ENCODE measurements around the gene ROCK1. TPM values are rescaled to one million over a fixed set of nuclear protein-coding genes. Genes with fewer than 3 reads are reported as not detected.

The ROCK1 gene
- total and polyA plus RNA-seq, 11 donors: 14.1 to 46.2 (median 33.9) TPM

DNA sequence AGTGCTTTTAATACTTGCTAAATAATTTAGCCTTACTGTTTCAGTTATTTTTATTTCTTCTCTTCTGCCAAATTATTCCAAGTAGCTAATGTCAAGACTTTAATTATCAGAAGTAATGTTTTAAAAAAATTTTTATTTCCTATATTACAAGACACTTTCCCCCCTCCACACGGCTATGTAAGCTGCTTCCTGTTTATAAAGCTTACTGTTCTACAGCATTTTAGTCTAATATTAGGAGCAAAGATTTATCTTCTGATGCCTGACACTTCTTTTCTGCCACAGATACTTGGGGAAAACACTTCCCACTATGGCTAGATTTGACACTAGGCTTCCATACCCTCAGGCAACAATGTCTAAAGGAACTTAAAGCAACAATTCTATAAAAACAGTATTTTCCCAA is 62.3 kb downstream of the ROCK1 start:
- Histone ChIP-seq H3K36me3 (peaks cover 0 to 27% (median 10%) of the 10 kb centered on the region in 9 donors), H3K27ac (peak overlapping the region in 4 of 12 donors; percentile 2 to 18 (median 10)), H3K27me3 (no peaks in the 10 kb centered on the region), H3K4me3 (no peak overlapping the region), H3K4me1 (peaks cover 0 to 49% (median 39%) of the 10 kb centered on the region in 12 donors), H3K9me3 (no peaks in the 10 kb centered on the region)
- DNase-seq (no peak), ATAC-seq (no peak)
- 21 to 42% (median 41%) methylated on average over 1 of the region's 1 CpG for WGBS, 4 donors
- intact Hi-C loops (cut with DNase I): no loop called here
- TF ChIP-seq POLR2A (IDR thresholded peaks at IDR 0.05): no peak
- TF ChIP-seq, protein P1, sequence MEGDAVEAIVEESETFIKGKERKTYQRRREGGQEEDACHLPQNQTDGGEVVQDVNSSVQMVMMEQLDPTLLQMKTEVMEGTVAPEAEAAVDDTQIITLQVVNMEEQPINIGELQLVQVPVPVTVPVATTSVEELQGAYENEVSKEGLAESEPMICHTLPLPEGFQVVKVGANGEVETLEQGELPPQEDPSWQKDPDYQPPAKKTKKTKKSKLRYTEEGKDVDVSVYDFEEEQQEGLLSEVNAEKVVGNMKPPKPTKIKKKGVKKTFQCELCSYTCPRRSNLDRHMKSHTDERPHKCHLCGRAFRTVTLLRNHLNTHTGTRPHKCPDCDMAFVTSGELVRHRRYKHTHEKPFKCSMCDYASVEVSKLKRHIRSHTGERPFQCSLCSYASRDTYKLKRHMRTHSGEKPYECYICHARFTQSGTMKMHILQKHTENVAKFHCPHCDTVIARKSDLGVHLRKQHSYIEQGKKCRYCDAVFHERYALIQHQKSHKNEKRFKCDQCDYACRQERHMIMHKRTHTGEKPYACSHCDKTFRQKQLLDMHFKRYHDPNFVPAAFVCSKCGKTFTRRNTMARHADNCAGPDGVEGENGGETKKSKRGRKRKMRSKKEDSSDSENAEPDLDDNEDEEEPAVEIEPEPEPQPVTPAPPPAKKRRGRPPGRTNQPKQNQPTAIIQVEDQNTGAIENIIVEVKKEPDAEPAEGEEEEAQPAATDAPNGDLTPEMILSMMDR (IDR thresholded peaks at IDR 0.05): no peak

DNA sequence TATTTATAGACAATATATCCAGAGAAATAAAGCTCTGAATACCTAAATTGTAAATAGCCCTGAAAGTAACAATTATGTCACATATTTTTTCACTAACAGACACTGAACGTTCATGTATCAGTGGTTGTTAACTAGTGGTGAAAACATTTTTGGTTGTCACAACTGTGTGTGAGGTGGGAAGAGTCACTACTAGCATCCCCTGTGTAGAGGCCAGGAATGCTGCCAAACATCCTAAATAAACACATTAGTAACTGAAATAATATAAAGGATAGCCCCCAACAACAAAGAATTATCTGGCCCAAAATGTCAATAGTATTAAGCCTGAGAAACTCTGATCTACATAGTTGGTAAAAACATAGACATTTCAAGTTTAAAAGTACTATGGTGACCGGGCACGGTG is 64.5 kb downstream of the ROCK1 start:
- Histone ChIP-seq H3K9me3 (no peaks in the 10 kb centered on the region), H3K4me3 (no peak overlapping the region), H3K27me3 (no peaks in the 10 kb centered on the region), H3K36me3 (peaks cover 0 to 49% (median 22%) of the 10 kb centered on the region in 9 donors), H3K4me1 (peaks cover 0 to 43% (median 23%) of the 10 kb centered on the region in 12 donors), H3K27ac (no peak overlapping the region)
- WGBS, 4 donors: 82 to 87% (median 84%) methylated on average over 3 of the region's 3 CpGs
- TF ChIP-seq POLR2A (IDR thresholded peaks at IDR 0.05): no peak
- TF ChIP-seq, protein P1 (IDR thresholded peaks at IDR 0.05): no peak
- ATAC-seq: no peak
- intact Hi-C loops (cut with DNase I): loop anchor here in 1 of 10 donors (2.0 kb wide), 1 partner anchor 64 kb away; the partner anchor contains the start of gene ROCK1
- DNase-seq: no peak

DNA sequence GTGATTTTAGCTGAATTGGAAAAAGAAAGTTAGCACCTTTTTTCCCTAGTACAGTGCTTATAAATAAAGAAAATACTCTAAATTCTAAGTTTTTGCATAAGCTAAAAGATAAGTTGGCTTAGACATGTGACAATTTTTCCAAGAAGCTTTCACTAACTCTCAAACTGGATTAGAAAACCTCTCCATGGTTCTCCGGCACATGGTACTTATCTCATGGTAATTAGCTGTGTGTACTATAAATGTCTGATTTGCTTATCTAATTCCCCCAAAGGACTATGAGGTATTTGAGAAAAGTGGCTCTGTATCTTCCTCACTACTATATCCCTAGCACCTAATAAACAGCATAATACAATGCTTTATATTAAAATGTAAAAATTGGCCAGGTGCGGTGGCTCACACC is 71.1 kb downstream of the ROCK1 start:
- peaks cover 0 to 94% (median 68%) of the 10 kb centered on the region in 9 donors for H3K36me3 ChIP-seq
- intact Hi-C loops (cut with DNase I): no loop called here
- no peaks in the 10 kb centered on the region for H3K9me3 ChIP-seq
- H3K27me3 ChIP-seq: no peaks in the 10 kb centered on the region
- TF ChIP-seq POLR2A (IDR thresholded peaks at IDR 0.05): no peak
- TF ChIP-seq, protein P1 (IDR thresholded peaks at IDR 0.05): no peak
- peaks cover 0 to 22% (median 0%) of the 10 kb centered on the region in 12 donors for H3K4me1 ChIP-seq
- ATAC-seq: no peak
- WGBS, 4 donors: 70 to 79% (median 74%) methylated on average over 2 of the region's 2 CpGs
- DNase-seq: no peak
- no peak overlapping the region for H3K27ac ChIP-seq
- no peak overlapping the region for H3K4me3 ChIP-seq

DNA sequence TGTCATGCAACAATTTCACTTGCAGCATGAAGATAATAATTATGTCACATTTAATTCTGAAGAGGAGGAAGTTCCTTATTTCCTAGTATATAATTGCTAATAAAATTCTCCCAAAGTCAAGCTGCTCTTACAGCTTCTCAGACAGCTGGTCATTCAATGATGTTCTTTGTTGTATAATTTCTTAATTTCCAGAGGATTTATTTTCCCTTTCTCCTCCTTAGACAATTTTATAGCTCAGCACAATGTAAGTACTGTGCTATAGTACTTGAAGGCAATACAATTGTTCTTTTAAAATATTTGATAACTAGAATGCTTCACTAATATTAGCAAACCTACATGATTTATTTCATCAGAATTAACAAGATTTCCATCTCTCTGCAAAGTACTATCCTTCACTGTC is 73.4 kb downstream of the ROCK1 start:
- TF ChIP-seq POLR2A (IDR thresholded peaks at IDR 0.05): no peak
- TF ChIP-seq, protein P1 (IDR thresholded peaks at IDR 0.05): no peak
- intact Hi-C loops (cut with DNase I): loop anchor here in 1 of 10 donors (10.0 kb wide), 1 partner anchor 67 kb away; no protein-coding TSS in a partner anchor
- Histone ChIP-seq H3K27ac (no peak overlapping the region), H3K4me1 (peaks cover 0 to 13% (median 0%) of the 10 kb centered on the region in 12 donors), H3K9me3 (peaks cover 0 to 12% (median 0%) of the 10 kb centered on the region in 12 donors), H3K36me3 (peaks cover 0 to 84% (median 64%) of the 10 kb centered on the region in 9 donors), H3K4me3 (no peak overlapping the region), H3K27me3 (no peaks in the 10 kb centered on the region)
- ATAC-seq: no peak
- no peak for DNase-seq

All from heart left ventricle (tissue), 16 donors.